GM19463 (cell line): Measurements from ENCODE around the gene TCOF1.

ENCODE experiments used
- ATAC-seq: cut with Tn5 transposase; IDR thresholded peaks from one replicate; pipeline ENCODE4 v1.9.1; 2021; ENCODE audit warnings: mild to moderate bottlenecking, moderate library complexity; ENCODE audit not compliant: unreplicated experiment

TCOF1 gene

DNA sequence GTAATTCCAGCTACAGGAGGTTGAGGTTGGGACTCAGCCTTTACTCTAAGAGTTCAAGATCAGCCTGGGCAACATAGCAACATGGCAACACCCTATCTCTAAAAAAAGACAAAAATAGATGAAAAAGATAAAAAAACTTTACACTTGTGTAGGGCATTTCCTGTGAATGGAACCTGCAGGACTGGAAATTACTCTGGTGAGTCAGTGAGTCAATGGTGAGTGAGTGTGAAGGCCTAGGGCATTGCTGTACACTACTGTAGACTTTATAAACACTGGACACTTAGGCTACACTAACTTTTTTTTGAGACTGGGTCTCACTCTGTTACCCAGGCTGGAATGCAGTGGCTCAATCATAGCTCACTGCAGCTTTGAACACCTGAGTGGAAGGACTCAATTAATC, 35.3 kb upstream of the TCOF1 start:
- no peak for ATAC-seq

DNA sequence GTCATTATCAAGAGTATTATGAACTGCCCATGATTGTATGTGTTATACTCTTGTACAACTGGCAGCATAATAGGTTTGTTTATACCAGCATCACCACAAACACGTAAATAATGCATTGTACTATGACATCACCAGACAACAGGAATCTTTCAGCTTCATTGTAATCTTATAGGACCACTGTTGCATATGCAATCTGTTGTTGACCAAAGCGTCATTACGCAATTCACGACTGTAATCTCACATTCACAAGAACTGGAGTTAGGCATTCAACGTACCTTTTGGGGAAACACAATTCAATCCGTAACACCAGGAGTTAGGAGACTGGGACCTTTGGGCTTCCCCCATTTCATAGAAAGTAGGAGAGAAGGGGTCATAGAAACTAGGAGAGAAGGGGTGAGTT, 34.4 kb upstream of the TCOF1 start:
- no peak for ATAC-seq

DNA sequence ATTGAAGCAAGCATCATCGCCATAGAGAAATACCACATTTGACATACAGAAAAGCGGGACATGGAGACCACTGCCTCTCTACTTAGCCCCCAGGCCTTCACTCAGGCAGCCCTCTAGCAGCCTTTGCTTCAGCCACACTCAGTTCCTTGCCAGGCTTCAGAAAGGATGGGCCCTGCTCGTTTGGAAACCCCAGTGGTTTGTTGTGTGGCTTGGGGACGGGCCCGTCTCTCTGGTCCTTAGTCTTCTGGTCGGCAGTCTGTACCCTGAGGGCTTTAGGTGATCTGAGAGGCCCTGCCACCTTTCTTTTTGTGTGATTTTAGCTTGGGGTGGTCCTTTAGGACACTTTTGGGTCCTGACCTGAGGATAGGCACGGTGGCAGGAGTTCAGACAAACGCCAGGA, 33.7 kb upstream of the TCOF1 start:
- ATAC-seq = no peak

DNA sequence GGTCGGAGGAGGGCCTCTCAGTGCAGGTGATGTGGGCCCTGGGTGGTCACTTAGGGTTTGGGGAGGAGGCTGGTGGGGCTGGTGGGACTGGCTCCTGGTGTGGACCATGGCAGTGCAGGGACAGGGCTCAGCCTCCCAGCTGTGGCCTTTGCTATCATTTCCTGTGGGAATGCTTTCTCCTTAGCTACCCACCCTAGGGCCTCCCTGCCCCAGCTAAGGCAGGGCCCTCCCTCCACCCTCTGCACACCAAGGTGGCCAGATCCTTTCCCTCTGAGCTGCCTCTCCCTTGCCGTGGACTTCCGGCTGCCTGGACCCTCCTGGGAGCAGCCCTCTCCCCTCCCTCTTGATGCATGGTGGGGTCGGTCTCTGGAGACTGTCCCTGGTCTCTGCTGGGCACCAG, 32.1 kb upstream of the TCOF1 start:
- no peak for ATAC-seq

DNA sequence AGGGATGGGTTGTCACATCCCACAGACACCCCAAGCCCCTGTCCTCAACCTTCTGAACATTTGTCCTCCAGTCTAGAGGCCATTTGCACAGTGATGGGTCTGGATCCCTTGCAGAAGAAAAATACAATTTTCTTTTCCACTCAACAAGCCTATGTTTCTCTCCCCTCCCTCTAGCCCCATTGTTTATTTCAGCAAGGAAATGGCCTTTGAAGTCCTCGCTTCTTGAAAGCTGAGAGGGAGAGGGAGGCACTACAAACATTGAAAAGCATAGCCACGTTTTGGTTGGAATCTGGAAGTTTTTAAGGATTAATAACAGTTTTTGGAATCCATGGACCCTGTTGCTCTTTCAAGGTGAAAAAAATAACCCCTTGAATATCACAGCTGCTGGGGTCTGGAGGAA, 30.8 kb upstream of the TCOF1 start:
- ATAC-seq = no peak

DNA sequence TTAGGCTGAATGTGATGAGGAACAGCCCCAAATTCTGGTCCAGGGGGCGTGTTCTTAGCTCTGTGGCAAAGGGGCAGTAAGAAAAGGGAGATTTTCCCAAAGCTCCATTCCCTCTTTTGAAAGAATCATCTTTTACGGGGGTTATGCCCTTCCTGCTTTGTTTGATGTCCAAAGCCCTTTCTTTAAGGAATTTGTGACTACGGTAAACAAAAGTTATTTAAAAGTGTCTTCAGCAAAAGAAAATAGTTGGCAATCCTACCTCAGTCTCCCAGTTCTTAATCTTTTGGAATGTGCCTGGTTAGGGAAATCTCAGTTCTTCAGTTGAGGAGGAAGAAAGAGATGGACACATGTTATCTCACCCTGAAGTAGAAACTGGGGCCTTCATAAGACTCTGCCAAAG, 30.4 kb upstream of the TCOF1 start:
- ATAC-seq = no peak

DNA sequence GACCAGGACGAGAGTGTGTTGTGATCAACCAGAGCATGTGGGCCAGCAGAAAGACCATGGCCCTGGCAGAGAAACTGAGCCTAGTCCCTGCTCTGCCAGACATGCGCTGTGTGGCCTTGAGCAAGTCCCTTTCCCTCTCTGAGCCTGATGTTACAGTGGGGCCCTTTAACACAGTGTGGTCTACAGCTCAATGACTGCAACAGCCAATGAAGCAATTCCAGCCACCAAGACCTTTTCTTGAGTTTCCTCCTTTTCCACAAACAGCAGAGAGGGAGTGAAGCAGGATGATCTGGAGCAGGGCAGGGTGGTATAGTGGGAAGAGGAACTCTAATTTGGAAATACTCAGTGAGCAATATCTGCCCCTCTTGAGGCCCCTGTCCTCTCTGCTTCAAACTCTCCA, 29.0 kb upstream of the TCOF1 start:
- ATAC-seq = no peak

DNA sequence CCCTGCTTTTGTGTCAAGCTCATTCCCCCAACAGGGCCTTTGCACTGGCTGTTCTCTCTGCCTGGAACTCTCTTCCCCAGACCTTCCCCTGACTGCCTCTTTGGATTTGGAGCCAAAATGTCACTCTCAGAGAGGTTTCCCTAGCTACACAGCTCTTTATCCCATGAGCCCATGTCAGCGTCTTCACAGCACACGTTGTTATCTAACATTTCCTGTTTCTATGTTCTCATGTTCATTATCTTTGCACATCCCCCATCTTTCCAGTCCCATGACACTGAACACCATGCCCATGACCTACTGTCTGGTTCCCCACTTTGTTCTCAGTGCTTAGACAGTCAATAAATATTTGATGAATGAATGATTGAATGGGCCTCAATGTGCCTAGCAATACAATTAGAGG, 28.5 kb upstream of the TCOF1 start:
- ATAC-seq = no peak

DNA sequence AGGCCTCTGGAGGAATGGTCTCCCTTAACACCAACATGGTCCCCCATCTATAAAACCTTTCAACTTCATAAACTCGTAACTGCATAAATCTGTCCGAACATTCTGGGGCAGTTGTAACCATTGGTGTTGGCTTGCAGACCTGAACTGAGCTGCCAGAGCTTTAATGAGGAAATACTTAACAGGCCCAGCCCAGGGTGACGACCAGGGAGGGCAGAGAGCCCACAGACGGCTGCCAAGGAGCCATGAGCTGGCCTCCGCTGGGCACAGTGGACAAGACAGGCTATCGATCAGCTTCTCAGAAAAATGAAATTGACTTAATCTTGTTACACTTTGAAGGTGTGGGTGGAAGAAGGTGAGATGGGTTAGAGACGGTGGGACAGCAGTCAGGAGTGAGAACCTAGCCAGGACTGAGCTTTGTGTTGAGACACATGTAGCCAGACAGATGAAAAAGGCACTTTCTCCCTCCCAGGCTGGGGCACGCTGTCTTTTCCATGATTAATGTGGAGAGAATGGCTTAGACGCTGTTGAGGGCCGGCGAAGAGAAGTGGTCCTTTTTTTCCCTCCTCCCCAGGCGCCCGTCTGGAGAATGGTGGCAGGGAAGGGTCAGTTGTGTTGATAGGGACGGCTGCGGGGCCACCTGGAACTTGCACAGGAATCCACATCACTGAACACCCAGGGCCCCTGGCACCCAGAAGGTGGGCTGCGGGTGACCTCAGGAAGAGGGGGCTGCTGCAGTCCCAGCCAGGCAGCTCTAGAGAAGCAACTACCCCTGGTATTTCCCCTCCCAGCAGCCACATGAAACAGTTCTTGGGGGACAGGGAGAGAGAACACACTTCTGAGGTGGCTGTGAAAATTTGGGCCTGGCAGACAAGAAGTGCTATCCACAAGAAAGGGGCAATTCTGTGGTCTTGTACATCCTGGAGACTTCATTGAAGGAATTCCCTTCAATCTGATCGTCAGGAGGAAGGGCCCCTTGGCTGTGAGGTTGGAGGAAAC, 27.3 kb upstream of the TCOF1 start:
- no peak for ATAC-seq

DNA sequence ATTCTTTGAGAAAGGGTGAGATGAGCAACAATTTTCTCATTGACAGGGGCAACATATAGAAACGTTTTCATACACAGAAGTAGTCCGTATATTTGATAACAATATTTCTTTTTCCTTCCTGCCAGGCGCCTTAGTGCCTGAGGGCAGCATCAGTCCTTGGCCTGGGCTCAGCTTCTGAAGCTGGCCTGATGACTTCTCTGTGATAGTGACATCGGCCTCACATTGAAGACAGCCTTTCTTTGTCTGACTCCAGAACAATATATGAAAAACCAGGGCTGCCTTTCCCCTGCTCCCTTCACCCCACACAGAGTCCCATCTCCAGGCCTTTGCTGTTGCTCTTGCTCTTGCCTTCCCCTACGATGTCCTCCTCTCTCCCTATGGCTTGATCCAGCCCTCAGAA, 24.1 kb upstream of the TCOF1 start:
- ATAC-seq = no peak

DNA sequence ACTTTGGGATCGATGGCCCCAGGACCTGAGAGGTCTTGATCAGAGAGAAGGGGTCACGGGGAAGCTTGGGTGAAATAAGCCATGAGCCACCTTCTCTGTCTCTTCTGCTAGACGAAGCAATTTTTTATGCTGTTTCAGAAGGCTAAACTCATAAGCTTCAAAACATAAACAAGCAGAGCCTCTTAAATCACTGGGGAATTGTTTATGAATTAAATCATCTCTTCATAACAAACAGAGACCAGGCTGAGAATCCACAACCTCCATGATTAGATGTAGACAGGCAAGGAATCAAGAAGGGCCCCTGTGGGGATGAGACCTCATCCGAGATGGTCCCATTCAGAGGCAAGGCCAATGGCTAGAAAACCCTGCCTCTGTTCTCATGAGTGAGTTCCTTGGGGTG, 21.7 kb upstream of the TCOF1 start:
- no peak for ATAC-seq

DNA sequence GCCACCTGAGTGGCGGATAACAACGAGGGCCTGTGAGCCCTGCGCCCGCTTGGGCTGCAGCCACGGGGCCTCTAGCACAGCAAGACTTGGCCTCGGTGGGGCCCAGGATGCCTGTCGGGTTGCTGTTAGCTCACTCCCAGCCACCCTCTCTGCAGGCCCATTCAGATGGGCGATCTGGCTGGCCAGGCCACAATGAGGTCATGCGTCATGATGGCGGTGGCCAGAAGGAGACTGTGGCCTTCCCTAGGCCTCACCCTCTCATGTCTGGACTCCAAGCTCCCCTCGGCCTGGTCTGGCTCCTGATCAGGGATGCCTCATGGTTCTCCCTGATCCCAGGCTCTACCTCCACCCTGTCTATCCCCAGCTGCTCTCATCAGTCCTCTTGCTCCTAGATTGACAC, 19.0 kb upstream of the TCOF1 start:
- ATAC-seq = no peak

DNA sequence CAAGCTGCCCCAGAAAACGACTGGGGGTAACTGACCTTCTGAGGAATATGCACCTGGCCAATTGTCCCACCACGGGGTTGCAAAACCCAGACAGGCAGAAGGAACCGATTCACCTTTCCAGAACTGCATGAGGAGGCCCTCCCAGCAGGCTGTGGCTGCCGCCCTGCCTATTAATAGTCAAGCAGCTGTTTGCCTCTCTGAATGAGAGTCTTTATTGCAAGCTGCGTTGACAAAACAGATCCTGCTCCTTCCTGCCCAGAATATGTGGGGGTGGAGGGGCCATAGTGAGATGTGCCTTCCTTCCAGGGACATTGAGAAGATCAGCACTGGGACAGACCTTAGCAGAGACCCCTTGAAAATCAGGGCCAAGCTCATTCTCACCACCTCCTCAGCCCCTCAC, 18.3 kb upstream of the TCOF1 start:
- ATAC-seq = no peak

DNA sequence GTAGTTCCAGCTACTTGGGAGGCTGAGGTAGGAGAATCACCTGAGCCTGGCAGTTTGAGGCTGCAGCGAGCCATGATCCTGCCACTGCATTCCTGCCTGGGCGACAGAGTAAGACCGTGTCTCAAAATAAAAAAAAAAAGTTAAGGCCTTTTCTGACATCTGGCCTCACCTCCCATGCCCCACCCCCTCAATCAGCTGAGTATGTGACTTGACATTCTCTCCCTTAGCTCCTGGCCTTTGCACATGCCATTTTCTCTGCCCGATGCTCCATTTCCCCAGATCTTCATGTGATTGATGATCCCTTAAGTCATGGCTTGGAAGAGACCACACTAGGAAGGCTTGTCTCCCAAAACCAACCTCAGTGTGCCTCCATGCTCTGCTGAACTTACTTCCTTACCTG, 17.7 kb upstream of the TCOF1 start:
- no peak for ATAC-seq

DNA sequence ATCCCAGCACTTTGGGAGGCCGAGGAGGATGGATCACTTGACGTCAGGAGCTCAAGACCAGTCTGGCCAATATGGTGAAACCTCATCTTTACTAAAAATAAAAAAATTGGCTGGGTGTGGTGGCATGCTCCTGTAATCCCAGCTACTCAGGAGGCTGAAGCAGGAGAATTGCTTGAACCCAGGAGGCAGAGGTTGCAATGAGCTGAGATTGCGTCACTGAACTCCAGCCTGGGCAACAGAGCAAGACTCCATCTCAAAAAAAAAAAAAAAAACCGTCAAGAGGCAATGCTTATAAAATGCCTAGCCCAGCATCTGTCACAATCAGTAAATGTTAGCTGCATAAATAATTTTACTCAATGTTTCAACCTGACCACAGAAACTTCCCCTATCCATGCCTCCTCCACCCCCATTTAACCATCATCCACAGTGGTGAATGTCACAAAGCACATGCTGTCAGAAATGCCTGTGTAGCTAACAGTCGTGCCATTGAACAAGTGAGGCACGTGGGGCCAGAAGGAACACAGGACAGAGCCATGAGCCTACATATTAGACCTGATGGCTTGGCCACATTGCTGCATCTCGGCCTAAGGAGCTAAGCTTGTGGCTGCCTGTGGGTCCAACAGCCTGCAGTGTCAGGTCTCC, 16.8 kb upstream of the TCOF1 start:
- ATAC-seq = no peak

DNA sequence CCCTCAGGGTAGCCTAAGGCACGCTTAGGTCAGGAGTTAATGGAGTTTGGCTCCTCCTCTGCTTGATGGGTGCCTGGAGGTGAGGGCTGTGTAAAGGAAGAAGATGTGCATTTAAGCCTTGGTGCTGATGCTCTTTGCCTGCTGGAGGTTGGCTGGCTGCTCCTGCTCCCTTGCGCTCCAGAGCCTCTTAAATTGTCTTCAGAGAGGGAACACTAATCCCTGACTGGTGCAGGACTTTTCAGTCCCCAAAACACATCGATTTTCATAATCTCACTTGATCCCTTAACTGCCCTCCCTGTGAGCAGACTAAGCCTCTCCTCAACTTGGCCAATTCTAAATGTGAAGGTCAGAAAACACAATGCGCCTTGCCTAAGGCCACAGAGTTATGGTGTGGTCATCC, 16.2 kb upstream of the TCOF1 start:
- ATAC-seq = no peak

DNA sequence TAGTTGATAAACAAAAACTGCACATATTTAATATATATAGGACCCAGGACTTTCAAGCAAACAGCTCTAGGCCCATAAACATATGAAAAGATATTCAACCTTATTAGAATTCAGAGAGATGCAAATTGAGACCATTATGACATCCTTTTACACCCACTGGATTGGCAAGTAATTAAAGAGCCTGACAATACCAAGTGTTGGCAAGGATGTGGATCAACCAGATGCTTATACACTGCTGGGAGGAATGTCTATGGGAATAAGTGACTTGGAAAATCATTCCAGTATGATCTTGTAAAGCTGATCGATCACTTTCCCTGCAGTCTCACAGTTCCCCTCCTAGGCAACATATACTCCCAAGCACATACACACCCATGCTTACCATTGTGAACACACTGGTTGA, 15.5 kb upstream of the TCOF1 start:
- no peak for ATAC-seq

DNA sequence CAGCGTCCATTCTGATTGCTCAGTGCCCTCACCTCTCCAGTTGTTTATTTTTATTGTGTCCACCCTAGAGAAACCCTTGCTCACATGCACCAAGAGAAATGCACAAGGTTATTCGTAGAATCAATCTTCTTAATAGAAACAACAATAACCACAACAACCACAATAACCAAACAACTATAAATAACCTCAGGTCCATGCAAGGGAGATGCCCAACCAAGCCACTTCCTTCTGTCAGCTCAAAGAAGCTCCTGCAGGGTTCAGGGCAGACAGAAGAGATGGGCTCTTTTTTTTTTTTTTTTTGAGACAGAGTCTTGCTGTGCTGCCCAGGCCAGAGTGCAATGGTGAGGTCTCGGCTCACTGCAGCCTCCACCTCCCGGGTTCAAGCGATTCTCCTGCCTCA, 14.9 kb upstream of the TCOF1 start:
- no peak for ATAC-seq

DNA sequence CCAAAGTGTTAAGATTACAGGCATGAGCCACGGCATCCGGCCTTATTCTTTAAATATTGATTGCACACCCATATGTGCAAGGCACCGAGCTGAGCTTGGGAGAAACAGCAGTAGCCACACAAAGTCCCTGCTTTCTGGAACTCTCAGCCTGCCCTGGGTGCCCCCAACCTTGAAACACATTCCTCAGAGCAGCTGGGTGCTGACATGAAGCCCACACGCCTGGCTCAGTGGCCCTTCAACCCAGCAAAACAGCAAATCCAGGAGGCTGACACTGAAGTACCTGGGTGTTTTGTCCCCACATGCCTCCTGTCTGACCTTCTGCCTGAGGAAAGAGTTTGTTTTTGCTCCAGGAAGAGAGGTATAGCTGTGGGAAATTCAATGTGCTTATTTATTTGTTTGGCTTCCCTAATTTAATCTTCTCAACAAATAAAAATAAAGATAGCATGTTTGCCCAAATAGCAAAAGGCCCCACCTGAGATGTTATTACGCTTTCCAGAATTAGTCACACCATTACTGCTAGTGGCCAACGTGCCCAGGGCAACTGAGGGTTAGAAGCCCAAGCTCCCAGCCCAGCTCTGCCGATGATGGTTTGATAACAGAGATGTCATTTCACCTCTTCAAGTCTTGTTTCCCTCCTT, 13.4 kb upstream of the TCOF1 start:
- ATAC-seq = no peak

DNA sequence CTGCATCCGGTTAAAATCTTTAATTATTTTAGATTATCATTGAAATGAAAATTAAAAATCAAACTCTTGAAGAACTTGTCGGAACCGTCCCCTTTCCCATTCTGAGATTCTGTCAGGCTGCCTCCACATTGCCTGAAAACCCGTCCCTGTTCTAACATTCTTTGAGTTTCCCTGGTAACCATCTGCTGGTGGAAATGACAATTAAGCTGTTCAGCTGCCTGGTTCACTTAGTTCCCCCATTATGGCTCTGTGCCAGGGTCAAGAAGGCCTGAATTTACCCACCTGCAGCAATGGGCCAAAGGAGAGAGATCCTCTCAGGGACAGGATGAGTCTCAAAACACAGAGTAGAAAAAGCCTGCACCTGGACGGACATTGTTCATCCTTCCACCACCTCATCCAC, 11.8 kb upstream of the TCOF1 start:
- ATAC-seq = no peak

DNA sequence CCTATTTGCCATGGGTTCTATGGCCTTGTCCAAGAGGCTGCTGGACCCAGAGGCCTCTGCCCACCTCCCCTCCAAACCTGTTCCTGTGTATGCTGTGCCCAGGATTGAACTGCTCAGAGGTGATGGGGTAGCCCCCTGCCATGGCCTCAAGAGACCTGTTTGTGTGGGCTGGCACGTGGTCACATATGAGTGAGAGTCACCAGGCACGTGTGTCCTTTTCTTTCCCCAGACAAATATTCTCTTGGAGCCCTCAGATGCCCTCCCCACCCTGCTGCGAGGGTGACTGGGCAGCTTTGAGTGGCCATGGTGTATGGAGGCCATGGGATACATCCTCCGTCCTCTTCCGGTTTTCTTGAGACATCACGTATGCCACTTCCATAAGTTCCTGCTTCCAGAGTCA, 10.9 kb upstream of the TCOF1 start:
- ATAC-seq = no peak

DNA sequence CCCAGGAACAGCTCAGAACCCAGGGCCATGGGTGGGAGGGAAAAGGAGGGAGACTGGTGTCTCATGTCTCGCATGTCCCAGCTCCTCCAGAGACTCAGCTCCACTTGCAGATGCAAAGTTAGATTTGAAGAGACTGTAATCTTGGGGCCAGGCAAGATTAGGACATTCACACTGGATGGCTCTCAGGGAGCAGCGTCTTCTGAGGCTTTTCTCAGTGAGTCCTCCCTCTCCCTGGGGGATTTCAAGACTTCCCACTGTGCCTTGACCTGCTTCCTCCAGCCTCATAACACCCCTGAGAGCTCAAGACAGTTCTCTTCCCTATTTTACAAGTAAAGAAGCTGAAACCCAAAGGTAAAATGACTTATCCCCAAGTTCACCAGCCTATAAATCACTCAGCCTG, 10.5 kb upstream of the TCOF1 start:
- no peak for ATAC-seq
